Karpas-422 (cell line): ENCODE results near the gene TMEM74B. TPM values are rescaled to one million over a fixed set of nuclear protein-coding genes. Genes with fewer than 3 reads are reported as not detected.
"Not testable (repeated sequence)": the region's sequence is repeated elsewhere in the genome, so short reads cannot be mapped to it uniquely, and the experiment has no call there.

ENCODE experiments used
- DNase-seq: peaks from one replicate; pipeline ENCODE4 v3.0.0-alpha.2; 2015
- H2AFZ ChIP-seq: fragments of 200-600 bp; sonication (generic); 2 replicates; pipeline ENCODE4 v1.6.1; 2014; ENCODE audit warnings: antibody characterized with exemption, low read length, mixed read lengths
- H3K27ac ChIP-seq: fragments of 200-600 bp; sonication (generic); 2 replicates; pipeline ENCODE4 v1.5.1; 2014; ENCODE audit warnings: mild to moderate bottlenecking, low read length, moderate library complexity
- H3K27me3 ChIP-seq: fragments of 200-600 bp; sonication (generic); 2 replicates; pipeline ENCODE4 v1.6.1; 2014; ENCODE audit warnings: low read length, mixed read lengths
- H3K36me3 ChIP-seq: fragments of 200-600 bp; sonication (generic); 2 replicates; pipeline ENCODE4 v1.6.1; 2014; ENCODE audit warnings: low read length, mixed read lengths; ENCODE audit not compliant: insufficient read depth
- H3K4me1 ChIP-seq: fragments of 200-600 bp; sonication (generic); 2 replicates; pipeline ENCODE4 v1.6.1; 2014; ENCODE audit warnings: mild to moderate bottlenecking, low read length, mixed read lengths
- H3K4me2 ChIP-seq: fragments of 200-600 bp; sonication (generic); 2 replicates; pipeline ENCODE4 v1.6.1; 2014; ENCODE audit warnings: low read length, low read depth, mild to moderate bottlenecking; ENCODE audit not compliant: poor library complexity, severe bottlenecking
- H3K4me3 ChIP-seq: fragments of 200-600 bp; sonication (generic); 2 replicates; pipeline ENCODE4 v1.5.1; 2014; ENCODE audit warnings: mild to moderate bottlenecking, antibody characterized with exemption, low read length, mixed read lengths
- H3K79me2 ChIP-seq: fragments of 200-600 bp; sonication (generic); 2 replicates; pipeline ENCODE4 v1.6.1; 2014; ENCODE audit warnings: mild to moderate bottlenecking, low read length, mixed read lengths
- H3K9ac ChIP-seq: fragments of 200-600 bp; sonication (generic); 2 replicates; pipeline ENCODE4 v1.6.0; 2014; ENCODE audit warnings: low read length
- H3K9me2 ChIP-seq: fragments of 200-600 bp; sonication (generic), shearing (Covaris generic); replicated peaks from 2 replicates; pipeline ENCODE4 v1.6.0; 2014; ENCODE audit warnings: mild to moderate bottlenecking, low read length, moderate library complexity; ENCODE audit not compliant: insufficient read depth
- H3K9me3 ChIP-seq: fragments of 300-700, 200-600 bp; sonication (generic); 2 replicates; pipeline ENCODE4 v1.6.1; 2014; ENCODE audit warnings: low read length, mixed read lengths
- H4K20me1 ChIP-seq: fragments of 200-600 bp; sonication (generic); 2 replicates; pipeline ENCODE4 v1.6.1; 2014; ENCODE audit warnings: mild to moderate bottlenecking, antibody characterized with exemption, low read length, low read depth; ENCODE audit not compliant: insufficient read depth
- total RNA-seq: library from RNA; depleted of rRNA; stranded (reverse); fragments of >200 nt; shearing (Covaris generic); gene quantifications from 2 replicates; pipeline ENCODE4 v1.2.3, GENCODE V29; 2014; ENCODE audit warnings: low replicate concordance

The TMEM74B gene
- total RNA-seq, 1 experiment from 2014 or later = not detected

- Histone ChIP-seq H3K79me2 (peaks cover 34% of the 10 kb centered on the region), H3K9me2 (no peaks in the 10 kb centered on the region), H4K20me1 (no peaks in the 10 kb centered on the region), H3K27me3 (no peaks in the 10 kb centered on the region), H3K9ac (no peak overlapping the region), H3K27ac (no peak overlapping the region), H3K9me3 (no peaks in the 10 kb centered on the region), H3K4me2 (no peak overlapping the region), H3K4me1 (no peaks in the 10 kb centered on the region), H3K4me3 (no peak overlapping the region), H2AFZ (no peak overlapping the region), H3K36me3 (peaks cover 34% of the 10 kb centered on the region; the same call in 1 of the 2 replicates)
- DNase-seq = no peak
Observed at GRCh38 chr20:1155342-1155741, 29.4 kb downstream of the TMEM74B start.

GRCh38 chr20:1154691-1155090 lies 30.1 kb downstream of the TMEM74B start:
- Histone ChIP-seq H3K36me3 (peaks cover 34% of the 10 kb centered on the region; the same call in 1 of the 2 replicates), H3K9me3 (no peaks in the 10 kb centered on the region)
- no peak for DNase-seq

GRCh38 chr20:1154226-1154625 lies 30.6 kb downstream of the TMEM74B start:
- Histone ChIP-seq H3K27ac (no peak overlapping the region), H3K9me3 (no peaks in the 10 kb centered on the region), H3K9ac (no peak overlapping the region), H3K4me3 (no peak overlapping the region), H3K27me3 (no peaks in the 10 kb centered on the region), H3K79me2 (peaks cover 44% of the 10 kb centered on the region), H3K4me1 (no peaks in the 10 kb centered on the region), H2AFZ (no peak overlapping the region), H4K20me1 (no peaks in the 10 kb centered on the region), H3K4me2 (no peak overlapping the region), H3K36me3 (peaks cover 38% of the 10 kb centered on the region), H3K9me2 (no peaks in the 10 kb centered on the region)
- DNase-seq = no peak

More at GRCh38 chr20:1154691-1155090, 30.1 kb downstream of the TMEM74B start:
- Histone ChIP-seq H3K4me1 (no peaks in the 10 kb centered on the region), H3K9me2 (no peaks in the 10 kb centered on the region), H3K27me3 (no peaks in the 10 kb centered on the region), H3K27ac (no peak overlapping the region), H3K9ac (no peak overlapping the region), H4K20me1 (no peaks in the 10 kb centered on the region), H2AFZ (no peak overlapping the region), H3K4me3 (no peak overlapping the region), H3K79me2 (peaks cover 40% of the 10 kb centered on the region), H3K4me2 (no peak overlapping the region)

GRCh38 chr20:1150968-1151367 lies 33.8 kb downstream of the TMEM74B start:
- H2AFZ ChIP-seq = no peak overlapping the region
- H3K4me2 ChIP-seq = no peak overlapping the region
- no peaks in the 10 kb centered on the region for H3K9me2 ChIP-seq
- no peak overlapping the region for H3K27ac ChIP-seq
- H4K20me1 ChIP-seq = no peaks in the 10 kb centered on the region
- no peak overlapping the region for H3K4me3 ChIP-seq
- H3K9me3 ChIP-seq = no peaks in the 10 kb centered on the region
- no peaks in the 10 kb centered on the region for H3K4me1 ChIP-seq
- H3K27me3 ChIP-seq = no peaks in the 10 kb centered on the region
- no peak for DNase-seq
- H3K79me2 ChIP-seq = peaks cover 70% of the 10 kb centered on the region
- H3K36me3 ChIP-seq = peaks cover 52% of the 10 kb centered on the region
- H3K9ac ChIP-seq = no peak overlapping the region

- Histone ChIP-seq H3K27me3 (no peaks in the 10 kb centered on the region), H4K20me1 (0 out of 2 replicates have a peak, but pooled peaks cover under 1% of the 10 kb centered on the region), H3K79me2 (peaks cover 77% of the 10 kb centered on the region), H3K36me3 (peaks cover 49% of the 10 kb centered on the region), H3K4me2 (no peak overlapping the region), H3K27ac (no peak overlapping the region), H3K9me2 (no peaks in the 10 kb centered on the region), H3K4me3 (no peak overlapping the region), H3K9ac (no peak overlapping the region), H3K9me3 (no peaks in the 10 kb centered on the region), H2AFZ (no peak overlapping the region), H3K4me1 (no peaks in the 10 kb centered on the region)
- no peak for DNase-seq
Observed at GRCh38 chr20:1150218-1150617, 34.6 kb downstream of the TMEM74B start.

- H3K79me2 ChIP-seq = peaks cover 78% of the 10 kb centered on the region
- H3K27me3 ChIP-seq, H3K9me3 ChIP-seq, DNase-seq, H4K20me1 ChIP-seq, H3K27ac ChIP-seq, H3K4me2 ChIP-seq, H3K4me1 ChIP-seq, H3K9ac ChIP-seq, H3K9me2 ChIP-seq, H3K4me3 ChIP-seq, H2AFZ ChIP-seq: not testable (repeated sequence)
- peaks cover 47% of the 10 kb centered on the region for H3K36me3 ChIP-seq
Observed at GRCh38 chr20:1149812-1150211, 35.0 kb downstream of the TMEM74B start.

- H3K27me3 ChIP-seq = no peaks in the 10 kb centered on the region
- 0 out of 2 replicates have a peak, but pooled peaks cover 2% of the 10 kb centered on the region for H4K20me1 ChIP-seq
- H3K36me3 ChIP-seq = peaks cover 34% of the 10 kb centered on the region
Observed at GRCh38 chr20:1146957-1147356, 37.8 kb downstream of the TMEM74B start.

GRCh38 chr20:1144401-1145172 lies 40.2 kb downstream of the TMEM74B start:
- H2AFZ ChIP-seq = no peak overlapping the region
- no peaks in the 10 kb centered on the region for H3K27me3 ChIP-seq
- H3K4me1 ChIP-seq = peaks cover 13% of the 10 kb centered on the region
- no peaks in the 10 kb centered on the region for H3K9me3 ChIP-seq
- no peak overlapping the region for H3K4me3 ChIP-seq
- peaks cover 77% of the 10 kb centered on the region for H3K79me2 ChIP-seq
- H3K4me2 ChIP-seq = no peak overlapping the region
- DNase-seq = no peak
- no peak overlapping the region for H3K9ac ChIP-seq
- H3K27ac ChIP-seq = no peak overlapping the region
- H3K36me3 ChIP-seq = peaks cover 43% of the 10 kb centered on the region
- 0 out of 2 replicates have a peak, but pooled peaks cover 2% of the 10 kb centered on the region for H4K20me1 ChIP-seq
- no peaks in the 10 kb centered on the region for H3K9me2 ChIP-seq

More at GRCh38 chr20:1146957-1147356, 37.8 kb downstream of the TMEM74B start:
- Histone ChIP-seq H2AFZ (no peak overlapping the region), H3K79me2 (peaks cover 77% of the 10 kb centered on the region), H3K27ac (no peak overlapping the region), H3K9ac (no peak overlapping the region), H3K4me3 (no peak overlapping the region), H3K4me1 (peaks cover 13% of the 10 kb centered on the region), H3K4me2 (no peak overlapping the region), H3K9me3 (no peaks in the 10 kb centered on the region), H3K9me2 (no peaks in the 10 kb centered on the region)
- no peak for DNase-seq
